ENCODE measurements around the gene SYT3.

The SYT3 gene

GRCh38 chr19:50639121-50640112 lies at the start of gene SYT3:
Gene SYT3 (minus strand): TSS chr19:50639881. CDS start chr19:50637411, 2,470 bp downstream.
- DNase-seq (ENCODE audit: low spot score) = peak; percentile 75

- DNase-seq (ENCODE audit: low spot score) = no peak
These were observed 49.1 kb upstream of the SYT3 start for GRCh38 chr19:50688766-50689165.

DNA sequence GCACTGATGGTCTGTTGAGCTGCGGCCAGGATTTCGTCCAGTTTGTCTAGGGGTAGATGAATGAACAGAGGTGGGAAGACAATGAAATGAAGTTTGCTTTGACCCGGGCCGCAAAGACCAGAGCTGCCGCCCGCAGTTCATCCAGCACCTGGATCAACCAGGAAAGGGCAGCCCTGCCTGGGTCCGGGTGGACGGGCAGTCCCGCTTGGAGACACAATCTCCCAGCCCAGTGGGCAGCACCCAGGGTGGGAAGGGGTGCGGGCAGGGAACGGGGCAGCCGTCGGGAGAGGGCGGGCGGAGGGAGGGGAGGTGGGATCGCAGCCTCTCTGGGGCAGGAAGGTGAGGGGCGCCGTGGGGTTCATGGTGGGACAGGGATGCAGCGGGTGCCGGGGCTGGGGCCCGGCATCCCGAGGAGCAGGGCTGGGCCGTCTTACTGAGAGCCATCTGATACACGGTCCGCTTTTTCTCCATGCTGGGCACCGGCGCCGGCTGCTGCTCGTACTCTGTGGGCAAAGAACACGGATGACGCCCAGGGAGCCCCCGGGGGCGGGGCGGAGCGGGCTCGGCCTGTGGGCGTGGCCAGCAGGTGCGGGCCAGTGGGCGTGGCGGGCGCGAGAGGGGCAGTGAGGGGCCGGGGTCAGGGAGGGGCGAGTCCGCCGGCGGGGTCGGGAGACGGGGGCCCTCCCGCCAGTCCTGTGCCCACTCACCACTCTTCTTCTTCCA lies 46.8 kb upstream of the SYT3 start:
- no peak for DNase-seq (ENCODE audit: low spot score)

DNA sequence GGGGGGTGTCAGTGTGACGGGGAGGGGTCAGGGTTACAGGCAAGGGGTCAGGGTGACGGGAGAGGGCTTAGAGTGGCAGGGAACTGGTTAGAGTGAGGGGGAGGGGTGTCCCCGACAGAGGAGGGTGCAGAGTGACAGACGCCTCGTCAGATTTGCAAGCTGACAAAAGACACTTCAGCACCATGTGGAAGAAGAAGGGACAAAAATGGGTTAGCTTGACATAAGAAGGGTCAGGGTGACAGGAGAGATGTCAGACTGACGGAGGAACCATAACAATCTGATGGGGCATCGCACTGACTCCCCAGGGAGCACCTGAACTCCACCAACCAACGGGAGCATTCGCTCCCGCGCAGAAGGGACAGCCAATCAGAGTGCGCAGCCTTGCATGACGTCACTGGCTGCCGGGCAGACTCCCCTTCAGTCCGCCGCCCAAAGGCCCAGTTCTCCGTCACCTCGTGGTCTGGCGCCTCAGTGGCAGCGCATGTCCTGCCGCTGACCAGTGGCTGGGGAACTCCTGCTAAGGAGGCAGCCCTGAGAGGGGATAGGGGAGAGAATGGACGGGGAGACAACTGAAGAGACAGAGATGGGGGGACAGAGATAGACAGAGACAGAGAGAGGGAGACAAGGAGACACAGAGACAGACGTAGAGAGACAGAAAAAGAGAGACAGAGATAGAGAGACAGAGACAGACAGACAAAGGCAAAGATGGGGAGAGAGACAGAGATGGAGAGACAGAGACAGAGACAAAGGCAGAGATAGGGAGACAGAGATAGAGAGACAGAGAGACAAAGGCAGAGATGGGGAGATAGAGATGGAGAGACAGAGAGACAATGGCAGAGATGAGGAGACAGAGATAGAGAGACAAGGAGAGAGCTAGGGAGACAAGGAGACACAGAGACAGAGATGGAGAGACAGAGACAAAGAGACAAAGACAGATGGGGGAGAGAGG lies 39.8 kb upstream of the SYT3 start:
- DNase-seq (ENCODE audit: low spot score) = peak; percentile 98

DNA sequence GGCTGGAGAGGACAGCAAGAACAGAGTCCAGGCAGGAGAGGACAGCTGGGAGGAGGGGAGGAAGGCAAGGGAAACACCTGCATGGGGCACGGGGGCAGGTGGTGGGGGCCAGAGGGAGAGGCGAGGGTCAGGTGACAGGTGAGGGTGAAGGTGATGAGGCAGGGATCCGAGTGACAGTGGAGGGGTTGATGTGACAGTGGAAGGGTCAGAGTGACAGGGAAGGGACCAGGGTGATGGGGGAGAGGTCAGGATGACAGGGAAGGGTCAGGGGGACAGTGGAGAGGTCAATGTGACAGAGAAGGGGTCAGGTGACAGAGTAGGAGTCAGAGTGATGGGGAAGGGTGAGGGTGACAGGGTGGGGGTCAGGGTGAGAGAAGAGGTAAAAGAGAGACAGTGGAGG lies 38.6 kb upstream of the SYT3 start:
- DNase-seq (ENCODE audit: low spot score) = no peak

- no peak for DNase-seq (ENCODE audit: low spot score)
These were observed 38.0 kb upstream of the SYT3 start for GRCh38 chr19:50677636-50678035.

- DNase-seq (ENCODE audit: low spot score) = no peak
These were observed 37.0 kb upstream of the SYT3 start for GRCh38 chr19:50676625-50677197.

GRCh38 chr19:50673118-50673517 lies 33.4 kb upstream of the SYT3 start:
- DNase-seq (ENCODE audit: low spot score) = no peak

GRCh38 chr19:50670102-50670380 lies 30.4 kb upstream of the SYT3 start:
- DNase-seq (ENCODE audit: low spot score) = no peak

GRCh38 chr19:50669302-50670101 lies 29.8 kb upstream of the SYT3 start:
- peak; percentile 66 for DNase-seq (ENCODE audit: low spot score)

DNA sequence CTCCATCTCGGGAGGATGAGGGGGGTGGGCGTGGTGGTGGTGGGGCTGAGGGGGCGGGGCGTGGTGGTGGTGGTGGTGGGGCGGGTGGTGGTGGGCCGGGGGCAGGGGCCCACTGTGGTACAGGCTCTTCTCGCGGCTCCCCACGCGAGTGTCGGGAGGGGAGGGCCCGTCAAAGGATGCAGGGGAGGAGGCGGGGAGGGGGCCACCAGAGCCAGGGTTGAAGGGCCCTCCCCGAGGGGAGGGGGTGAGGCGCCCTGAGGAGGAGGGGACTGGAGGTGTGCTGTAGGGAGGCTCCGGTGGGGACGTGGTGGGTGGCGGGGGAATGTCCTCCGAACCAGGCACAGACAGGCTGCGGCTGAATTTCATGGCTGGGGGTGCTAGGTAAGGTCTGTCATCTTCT lies 29.2 kb upstream of the SYT3 start:
- no peak for DNase-seq (ENCODE audit: low spot score)

DNA sequence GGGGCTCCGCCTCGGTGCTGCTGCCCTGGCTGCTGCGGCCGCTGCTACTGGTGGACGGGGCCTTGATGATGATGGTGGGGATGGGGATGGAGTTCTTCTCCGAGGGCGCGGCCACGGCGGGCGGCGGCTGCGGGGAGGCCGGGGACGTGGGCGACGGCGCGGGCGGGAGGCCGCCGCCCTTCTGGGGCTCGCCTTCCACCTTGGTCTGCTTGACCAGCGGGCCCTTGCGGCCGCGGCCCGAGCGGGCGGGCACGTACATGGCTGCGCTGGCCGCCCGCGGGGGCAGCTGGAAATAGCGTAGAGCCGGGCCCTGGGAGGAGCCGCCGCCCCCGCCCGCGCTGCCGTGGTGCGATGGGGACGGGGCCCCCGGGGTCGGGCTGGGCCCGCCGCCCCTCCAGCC lies 28.7 kb upstream of the SYT3 start:
- no peak for DNase-seq (ENCODE audit: low spot score)

DNA sequence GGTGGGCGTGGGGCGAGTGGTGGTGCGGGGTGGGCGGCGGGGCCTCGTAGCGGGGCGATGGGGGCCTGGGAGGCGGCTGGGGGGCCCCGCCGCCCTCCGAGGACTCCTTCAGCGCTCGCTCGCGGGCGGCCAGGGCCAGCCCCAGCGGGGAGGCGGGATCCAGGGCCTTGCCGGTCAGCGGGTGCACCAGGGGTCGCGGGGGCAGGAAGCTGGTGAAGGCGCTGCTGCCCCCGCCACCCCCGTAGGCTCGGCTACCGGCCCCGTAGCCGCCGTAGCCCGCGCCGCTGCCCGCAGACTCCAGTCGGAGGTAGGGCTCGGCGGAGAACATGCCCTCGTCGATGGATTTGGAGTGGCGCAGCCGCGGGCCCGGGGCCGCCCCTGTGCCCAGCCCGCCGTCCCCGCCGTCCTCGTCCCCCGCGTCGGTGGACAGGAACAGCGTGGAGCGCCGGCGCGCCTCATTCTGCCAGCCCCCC lies 28.1 kb upstream of the SYT3 start:
- DNase-seq (ENCODE audit: low spot score) = no peak

- DNase-seq (ENCODE audit: low spot score) = no peak
These were observed 27.6 kb upstream of the SYT3 start for GRCh38 chr19:50667177-50667758.

DNA sequence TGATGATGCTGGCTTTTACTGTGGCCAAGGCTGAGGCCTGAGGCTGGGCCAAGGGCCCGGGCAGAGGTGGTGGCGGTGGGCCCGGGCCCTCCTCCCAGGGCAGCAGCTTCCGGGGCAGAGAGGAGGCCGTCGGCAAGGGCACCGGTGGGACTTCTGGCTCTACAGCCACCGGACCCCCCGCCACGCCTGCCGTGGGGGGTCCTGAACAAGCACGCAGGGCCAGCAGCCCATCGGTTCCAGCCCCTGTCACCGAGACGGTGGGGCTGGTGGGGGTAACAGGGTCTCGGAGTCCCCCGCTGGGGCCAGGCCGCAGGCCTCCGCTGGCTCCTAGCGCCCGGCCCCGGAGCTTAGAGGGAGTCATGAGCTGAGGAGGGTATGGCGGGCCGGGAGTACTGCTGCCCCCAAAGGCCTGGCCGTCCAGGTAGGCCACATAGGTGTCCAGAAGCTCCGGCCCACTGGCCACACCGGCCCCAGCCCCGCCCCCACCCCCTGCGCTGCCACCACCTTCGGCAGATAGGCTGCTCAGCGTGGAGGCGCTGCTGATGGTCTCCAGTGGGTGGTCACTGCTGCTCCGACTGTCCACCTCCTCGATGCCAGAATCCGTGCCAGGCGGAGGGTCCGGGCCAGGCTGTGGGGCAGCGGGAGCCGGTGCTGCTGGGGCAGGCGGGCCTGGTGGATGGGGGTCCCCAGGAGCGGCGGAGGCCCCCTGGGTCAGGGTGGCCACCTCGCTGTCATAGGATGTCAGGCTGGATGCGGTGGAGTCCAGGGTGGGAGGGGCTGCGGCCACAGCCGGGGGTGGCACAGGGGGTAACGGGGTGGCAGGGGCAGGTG lies 26.9 kb upstream of the SYT3 start:
- DNase-seq (ENCODE audit: low spot score) = no peak

DNA sequence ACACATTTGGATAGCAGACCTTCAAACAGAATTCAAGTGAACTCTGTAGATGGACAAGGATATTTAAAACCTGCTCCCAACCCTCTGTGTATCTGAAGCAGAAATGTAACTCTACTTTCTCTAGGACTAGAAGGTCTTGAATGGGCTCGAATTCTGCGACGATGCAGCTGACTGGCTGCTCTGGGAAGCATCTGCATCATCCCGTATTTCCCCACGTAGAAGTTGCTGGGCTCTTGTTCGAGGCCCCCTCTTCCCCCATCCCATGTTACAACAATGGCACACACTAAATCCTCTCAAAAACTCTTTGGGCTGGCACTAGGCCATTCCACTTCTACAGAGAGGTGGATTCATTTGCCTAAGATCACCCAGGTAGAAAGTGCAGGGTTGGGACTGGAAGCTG lies 24.5 kb upstream of the SYT3 start:
- no peak for DNase-seq (ENCODE audit: low spot score)

GRCh38 chr19:50663482-50663790 lies 23.8 kb upstream of the SYT3 start:
- DNase-seq (ENCODE audit: low spot score) = no peak

DNA sequence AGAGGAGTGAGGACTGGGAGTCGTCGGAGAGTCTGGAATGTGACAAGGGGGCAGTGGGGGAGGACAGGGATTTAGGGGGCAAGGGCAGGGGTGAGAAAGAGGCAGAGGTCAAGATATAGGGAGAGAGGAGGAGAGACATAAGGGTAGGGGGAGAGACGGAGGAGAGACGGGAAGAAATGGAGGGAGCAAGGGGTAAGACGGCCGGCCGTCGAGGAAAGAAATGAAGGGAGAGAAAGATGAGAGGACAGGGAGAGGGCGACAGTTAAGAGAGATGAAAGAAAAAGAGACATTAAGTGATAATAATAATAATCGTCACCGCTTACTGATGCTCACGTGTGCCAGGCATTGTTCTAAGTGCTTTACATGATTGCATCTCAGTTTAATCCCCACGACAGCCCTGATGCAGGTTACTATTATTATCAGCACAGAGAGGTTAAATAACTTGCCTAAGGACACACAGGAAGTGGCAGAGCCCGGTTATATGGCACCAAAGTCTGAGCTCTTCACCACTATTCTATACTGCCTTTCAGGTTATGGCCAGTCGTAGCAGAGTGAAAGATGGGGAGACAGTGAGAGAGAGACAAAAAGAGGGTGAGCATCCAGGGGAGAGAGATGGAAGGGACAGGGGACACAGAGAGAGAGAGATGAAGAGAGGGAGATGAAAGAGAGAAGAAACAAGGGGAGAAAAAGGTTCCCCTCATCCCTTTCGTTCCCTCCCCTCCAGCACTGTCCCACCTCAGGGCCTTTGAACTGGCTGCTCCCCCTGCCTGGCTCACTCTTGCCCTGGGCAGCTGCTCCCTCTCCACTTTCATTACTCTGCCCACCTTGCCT lies 23.2 kb upstream of the SYT3 start:
- no peak for DNase-seq (ENCODE audit: low spot score)

Data from AG08395 (cell line).